ENCODE measurements around the gene TULP4. TPM values are rescaled to one million over a fixed set of nuclear protein-coding genes. Genes with fewer than 3 reads are reported as not detected.
A peak's percentile ranks its signal among the peaks of the same experiment; 100 is the strongest.
"Not testable (repeated sequence)": the region's sequence is repeated elsewhere in the genome, so short reads cannot be mapped to it uniquely, and the experiment has no call there.

The TULP4 gene
- total RNA-seq, 1 donor from 2014 or later = 1,454 TPM

GRCh38 chr6:158531970-158532369 lies 219.7 kb downstream of the TULP4 start:
- no peak for DNase-seq

- no peak for DNase-seq
Observed at GRCh38 chr6:158536084-158536890, 224.0 kb downstream of the TULP4 start.

- DNase-seq = peak; percentile 59
Observed at GRCh38 chr6:158536891-158537798, 224.9 kb downstream of the TULP4 start.

- no peak for DNase-seq
Observed at GRCh38 chr6:158538741-158539140, 226.5 kb downstream of the TULP4 start.

GRCh38 chr6:158539413-158539812 lies 227.1 kb downstream of the TULP4 start:
- DNase-seq = no peak

GRCh38 chr6:158539881-158540280 lies 227.6 kb downstream of the TULP4 start:
- DNase-seq = no peak

- DNase-seq = no peak
Observed at GRCh38 chr6:158543606-158544185, 231.4 kb downstream of the TULP4 start.

- no peak for DNase-seq
Observed at GRCh38 chr6:158544428-158544827, 232.2 kb downstream of the TULP4 start.

GRCh38 chr6:158545043-158545966 lies 233.0 kb downstream of the TULP4 start:
- no peak for DNase-seq

- DNase-seq = no peak
Observed at GRCh38 chr6:158548418-158549161, 236.3 kb downstream of the TULP4 start.

GRCh38 chr6:158552055-158552795 lies 240.0 kb downstream of the TULP4 start:
- no peak for DNase-seq

GRCh38 chr6:158552796-158553138 lies 240.5 kb downstream of the TULP4 start:
- DNase-seq = no peak

GRCh38 chr6:158554611-158555361 lies 242.5 kb downstream of the TULP4 start:
- no peak for DNase-seq

GRCh38 chr6:158556113-158556512 lies 243.8 kb downstream of the TULP4 start:
- DNase-seq = no peak

GRCh38 chr6:158557110-158557509 lies 244.8 kb downstream of the TULP4 start:
- not testable (repeated sequence) for DNase-seq

GRCh38 chr6:158557927-158558326 lies 245.7 kb downstream of the TULP4 start:
- no peak for DNase-seq

- DNase-seq = no peak
Observed at GRCh38 chr6:158558415-158559306, 246.4 kb downstream of the TULP4 start.

- no peak for DNase-seq
Observed at GRCh38 chr6:158559338-158559894, 247.2 kb downstream of the TULP4 start.

All from occipital lobe (tissue), 2 donors.